NCI-H345 treated with DMSO at 0.1 percent for 48 hours (cell line): Measurements from ENCODE around the gene MAML3.

ENCODE experiments used
- DNase-seq: peaks from one replicate; lab custom pipeline; 2025; ENCODE audit not compliant: unreplicated experiment; lab: John Stamatoyannopoulos, UW

Gene MAML3

DNA sequence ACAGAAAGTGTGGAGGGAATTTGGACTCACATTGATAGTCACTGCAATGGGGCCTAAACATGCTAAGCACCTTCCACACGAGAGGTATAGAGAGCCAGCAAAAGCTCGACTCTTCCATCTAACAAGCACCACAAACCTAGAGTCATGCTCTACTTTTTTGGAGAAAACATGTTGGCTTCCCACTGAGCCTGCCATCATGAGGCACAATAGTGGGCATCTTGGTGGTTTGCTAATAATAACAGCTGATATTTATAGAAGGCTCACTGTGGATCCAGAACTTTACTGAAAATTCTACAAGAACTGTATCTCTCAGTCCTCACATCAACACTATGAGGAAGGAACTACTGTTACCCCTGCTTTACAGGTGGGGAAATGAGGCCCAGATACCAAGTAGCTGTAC is 26.6 kb downstream of the MAML3 start:
- DNase-seq, result no peak

DNA sequence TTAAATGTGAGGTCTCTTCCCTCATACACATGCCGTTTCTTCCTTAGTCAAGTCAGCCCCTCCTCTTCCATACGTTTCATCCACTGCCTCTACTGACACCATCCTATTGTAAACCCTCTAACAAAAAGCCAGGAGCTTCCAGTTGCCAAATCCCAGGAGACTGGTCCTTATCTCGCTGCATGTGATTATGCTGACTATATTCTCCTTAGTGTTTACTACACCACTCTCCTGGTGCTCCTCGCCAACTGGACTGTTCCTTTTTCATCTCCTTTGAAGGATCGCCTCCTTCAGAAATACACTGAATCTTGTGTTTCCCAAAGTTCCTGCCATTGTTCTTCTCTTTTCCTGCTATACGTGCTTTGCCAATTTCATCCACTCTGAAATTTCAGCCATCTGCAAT is 27.7 kb downstream of the MAML3 start:
- DNase-seq, result no peak

- DNase-seq, result no peak
Measured at GRCh38 chr4:140125374-140125773, 28.6 kb downstream of the MAML3 start.

GRCh38 chr4:140123666-140124377 is 30.2 kb downstream of the MAML3 start:
- no peak for DNase-seq

GRCh38 chr4:140122891-140123290 is 31.1 kb downstream of the MAML3 start:
- no peak for DNase-seq

- DNase-seq, result no peak
Measured at GRCh38 chr4:140121646-140122045, 32.3 kb downstream of the MAML3 start.

DNA sequence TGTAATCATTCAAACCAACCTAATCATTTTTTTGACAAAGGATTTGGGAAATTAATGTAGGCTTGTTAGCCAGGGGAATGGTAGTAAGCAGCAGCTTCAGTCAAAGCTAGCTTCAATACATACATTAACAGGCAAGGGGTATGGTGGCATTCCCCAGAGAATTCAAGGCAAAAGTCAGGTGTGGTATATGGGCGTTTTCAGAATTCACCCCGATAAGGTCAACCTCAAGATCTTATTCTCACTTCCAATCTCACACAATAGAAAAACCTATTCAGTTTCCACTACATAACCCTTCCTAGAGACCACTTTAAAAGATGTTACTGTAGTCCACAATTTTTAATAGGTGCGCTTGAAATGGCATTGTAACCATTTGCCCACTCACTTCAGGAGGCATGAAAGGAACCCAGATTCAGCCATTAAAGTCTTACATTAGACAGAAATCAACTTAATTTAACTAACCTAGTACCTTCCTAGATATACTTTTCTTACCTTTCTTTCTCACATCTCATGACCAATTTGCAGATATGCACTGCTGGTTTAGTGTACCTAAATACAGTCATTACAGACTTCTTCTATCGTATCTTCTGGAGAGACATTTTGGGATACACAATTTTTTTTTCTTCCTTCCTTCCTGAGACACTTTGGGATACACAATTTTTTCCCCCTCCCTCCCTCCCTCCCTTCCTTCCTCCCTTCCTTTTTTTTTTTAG is 34.9 kb downstream of the MAML3 start:
- no peak for DNase-seq

DNA sequence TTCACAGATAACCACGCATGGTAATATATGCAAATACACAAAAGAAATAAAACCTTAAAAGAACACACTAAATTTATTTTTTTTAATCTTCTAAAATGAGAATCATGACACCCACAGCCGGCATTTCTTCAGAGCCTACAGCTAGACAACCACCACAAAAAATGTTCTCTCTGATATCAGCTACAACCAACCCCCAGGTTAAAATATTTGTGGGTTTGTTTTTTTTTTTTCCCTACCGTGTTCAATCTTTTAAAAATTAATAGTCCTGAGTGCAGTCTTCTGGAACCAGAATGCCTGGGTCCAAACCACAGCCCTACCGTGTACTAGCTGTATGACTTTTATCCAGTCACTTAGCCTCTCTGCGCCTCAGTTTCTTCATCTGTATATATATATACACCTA is 36.0 kb downstream of the MAML3 start:
- DNase-seq, result no peak

GRCh38 chr4:140116442-140117104 is 37.4 kb downstream of the MAML3 start:
- no peak for DNase-seq

DNA sequence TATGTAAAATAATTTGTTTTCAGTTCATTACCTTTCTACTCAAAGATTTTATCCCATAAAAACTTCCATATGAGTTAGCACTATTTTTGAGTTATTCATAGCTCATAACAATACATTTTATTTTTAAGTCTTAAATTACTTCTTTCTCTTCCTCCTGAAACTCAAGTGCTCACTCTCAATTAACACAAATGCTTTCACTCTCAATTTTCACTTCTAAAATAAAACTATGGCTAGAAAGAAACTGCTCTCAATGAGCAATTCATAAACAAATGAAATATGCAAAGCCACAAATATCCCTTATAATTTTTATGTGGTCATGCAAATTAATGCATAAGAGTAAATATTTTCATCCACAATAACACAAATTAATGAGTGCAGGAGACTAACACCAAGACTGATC is 38.8 kb downstream of the MAML3 start:
- DNase-seq, result no peak

- no peak for DNase-seq
Measured at GRCh38 chr4:140113653-140114052, 40.3 kb downstream of the MAML3 start.

DNA sequence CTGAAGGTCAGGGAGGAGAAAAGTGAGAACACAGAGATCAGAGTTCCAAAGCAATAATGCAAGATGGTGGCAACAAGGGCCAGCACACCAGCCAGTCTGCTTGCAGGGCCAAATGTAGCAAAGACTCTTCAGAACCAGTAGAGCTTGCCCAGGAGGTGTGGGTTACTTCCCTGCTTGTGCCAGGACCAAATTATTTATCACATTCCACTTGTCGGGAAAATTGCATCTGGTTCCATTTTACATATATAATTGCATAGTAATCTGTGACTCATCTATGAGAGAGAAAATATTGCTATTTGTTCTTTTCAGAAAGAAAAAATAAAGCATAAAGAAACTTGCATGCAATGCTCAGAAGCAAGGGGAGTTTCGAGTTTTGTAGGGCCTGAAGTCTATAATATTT is 41.4 kb downstream of the MAML3 start:
- no peak for DNase-seq

DNA sequence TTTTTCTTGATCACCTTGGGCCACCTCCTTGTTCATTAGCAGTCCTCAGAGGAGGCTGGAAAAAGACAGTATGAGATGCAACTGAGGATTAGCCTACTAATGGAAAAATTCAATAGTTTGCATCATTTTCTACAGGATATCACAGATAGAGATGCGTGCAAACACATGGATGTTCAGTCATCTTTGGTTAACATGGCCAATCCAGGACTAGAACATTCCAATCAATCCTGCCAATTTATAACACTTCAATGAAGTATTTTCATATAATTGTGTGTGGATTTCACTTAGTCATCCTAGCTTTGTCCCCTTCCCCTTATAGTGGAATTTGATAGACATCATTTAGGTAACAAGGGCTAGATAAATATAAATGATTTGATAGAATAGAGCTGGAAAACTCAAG is 42.7 kb downstream of the MAML3 start:
- no peak for DNase-seq

DNA sequence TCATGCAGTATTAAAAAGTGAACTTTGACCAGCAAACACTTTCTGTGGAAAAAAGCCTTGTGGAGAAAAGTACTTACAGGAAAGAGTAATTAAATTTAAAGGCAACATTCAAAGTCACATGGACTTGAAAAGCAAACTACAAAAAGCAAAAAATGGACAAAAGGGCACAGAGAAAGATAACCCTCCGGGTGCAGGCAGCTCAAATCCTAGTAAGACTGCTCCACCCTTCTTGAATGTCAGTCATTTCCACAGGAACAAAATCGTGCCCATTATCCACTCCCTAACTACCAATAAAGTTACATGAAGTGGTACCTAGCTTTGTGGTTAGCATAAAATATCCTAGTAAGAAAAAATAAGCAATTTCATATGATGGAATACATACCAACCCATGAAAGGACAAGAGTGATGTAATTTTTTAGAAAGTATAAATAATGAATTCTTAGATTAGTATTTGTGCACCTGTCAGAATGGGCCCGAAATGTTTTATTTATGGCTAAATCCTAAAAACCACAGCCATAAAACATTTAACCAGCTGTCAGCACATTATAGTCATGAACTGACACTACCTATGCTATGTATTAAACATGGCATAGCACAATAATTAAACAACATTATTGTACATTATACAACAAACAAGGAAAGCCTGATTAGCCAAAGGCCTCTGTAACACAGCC is 43.3 kb downstream of the MAML3 start:
- no peak for DNase-seq

GRCh38 chr4:140109737-140110136 is 44.2 kb downstream of the MAML3 start:
- DNase-seq, result no peak

DNA sequence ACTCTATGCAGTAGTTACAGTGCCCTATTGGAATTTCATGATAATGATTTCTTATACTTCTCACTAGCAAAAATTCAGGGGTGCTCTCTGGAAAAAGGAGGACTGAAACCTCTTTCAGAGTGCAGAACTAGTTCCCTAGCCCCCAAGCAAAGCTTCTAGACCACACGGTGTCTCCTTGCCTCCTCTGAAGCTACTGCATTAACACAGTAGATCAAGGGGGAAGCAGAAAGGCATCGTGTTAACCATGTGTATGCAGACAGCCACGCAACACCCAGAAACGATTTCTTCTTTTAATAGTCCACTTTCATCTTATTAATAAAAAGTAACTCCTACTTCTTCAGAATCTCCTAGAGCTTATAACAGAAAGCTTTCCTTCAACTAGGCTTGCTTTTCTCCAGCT is 44.7 kb downstream of the MAML3 start:
- no peak for DNase-seq

GRCh38 chr4:140108713-140109230 is 45.2 kb downstream of the MAML3 start:
- DNase-seq, result no peak

- no peak for DNase-seq
Measured at GRCh38 chr4:140108243-140108642, 45.7 kb downstream of the MAML3 start.

- DNase-seq, result no peak
Measured at GRCh38 chr4:140106289-140106844, 47.6 kb downstream of the MAML3 start.

DNA sequence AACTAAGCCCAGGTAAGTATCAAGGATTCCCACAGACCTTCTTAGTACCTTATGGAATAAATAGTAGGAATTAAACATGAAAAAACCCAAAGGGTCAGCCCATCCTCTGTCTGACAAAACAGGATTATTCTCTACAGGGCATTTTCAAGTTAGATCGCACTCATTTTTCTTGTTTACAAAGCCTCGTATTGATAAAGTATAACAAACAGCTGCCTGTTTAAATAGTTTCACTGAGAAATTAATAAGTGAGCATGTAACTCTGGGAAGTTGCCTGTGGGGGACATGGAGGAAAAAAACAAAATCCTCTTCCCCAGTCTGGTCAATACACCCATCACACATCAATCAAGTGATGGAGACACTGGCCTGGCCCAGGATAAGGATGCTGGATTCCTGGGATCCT is 48.5 kb downstream of the MAML3 start:
- no peak for DNase-seq

DNA sequence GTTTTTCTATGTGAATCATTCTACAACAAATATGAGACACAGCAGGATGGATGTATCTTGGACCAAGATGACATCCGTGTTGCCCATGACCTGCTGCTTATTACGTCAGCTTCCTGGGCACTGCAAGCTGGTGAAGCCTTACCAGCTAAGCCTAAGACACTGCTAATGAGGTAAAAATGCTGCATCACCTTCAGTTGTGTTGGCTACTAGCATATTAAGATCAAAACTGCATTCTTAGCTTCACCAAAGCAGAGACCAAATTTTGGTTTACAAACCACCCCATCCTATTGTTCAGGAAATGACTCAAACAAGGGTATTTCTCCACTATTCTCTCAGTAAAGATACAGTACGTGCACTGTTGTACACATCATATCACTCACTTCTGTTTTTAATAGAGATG is 50.3 kb downstream of the MAML3 start:
- no peak for DNase-seq
